IMR-90 (cell line): ENCODE results near the gene SLC24A3. TPM values are rescaled to one million over a fixed set of nuclear protein-coding genes. Genes with fewer than 3 reads are reported as not detected.

Source experiments
- ATAC-seq: fragments of 200-7000 bp; cut with Tn5 transposase; 2 replicates; pipeline ENCODE4 v1.9.1; 2020; ENCODE audit warnings: low read depth, mild to moderate bottlenecking, moderate library complexity
- BruUV-seq: library from RNA; stranded (reverse); fragments of 400-500 nt; replicated peaks from 2 replicates; lab custom pipeline; 2021; lab: Mats Ljungman, UMichigan
- CTCF ChIA-PET: fragments of 300-600 bp; formaldehyde crosslinking; extraction: SDS; loops from one replicate; lab custom pipeline; 2021; ENCODE audit warnings: antibody characterized with exemption; lab: Yijun Ruan, JAX
- POLR2A ChIA-PET: fragments of 300-600 bp; sonication (Branson Sonifier 250); formaldehyde crosslinking; loops from one replicate; lab custom pipeline; 2022; ENCODE audit warnings: antibody characterized with exemption; ENCODE audit not compliant: unreplicated experiment; lab: Charles Lee
- DNase-seq: peaks from one replicate; pipeline ENCODE4 v3.0.0; 2013
- H2AFZ ChIP-seq: replicated peaks from 2 replicates; pipeline ENCODE3; 2013; ENCODE audit warnings: low read length, mild to moderate bottlenecking; ENCODE audit not compliant: poor library complexity
- H2AK5ac ChIP-seq: 2 replicates; pipeline ENCODE4 v1.6.1; 2013; ENCODE audit warnings: low read depth, low read length, inconsistent platforms
- H2AK9ac ChIP-seq: replicated peaks from 2 replicates; pipeline ENCODE3; 2013; ENCODE audit warnings: mild to moderate bottlenecking, low read depth, low read length, moderate library complexity; ENCODE audit not compliant: poor library complexity
- H2BK120ac ChIP-seq: 2 replicates; pipeline ENCODE4 v1.6.1; 2013; ENCODE audit warnings: low read depth, low read length, inconsistent platforms
- H2BK15ac ChIP-seq: 3 replicates; pipeline ENCODE4 v1.6.1; 2013; ENCODE audit warnings: low read depth, low read length, inconsistent platforms
- H2BK20ac ChIP-seq: 2 replicates; pipeline ENCODE4 v1.6.1; 2013; ENCODE audit warnings: low read depth, mild to moderate bottlenecking, inconsistent platforms, low read length, moderate library complexity
- H2BK5ac ChIP-seq: 2 replicates; pipeline ENCODE4 v1.6.1; 2013; ENCODE audit warnings: mild to moderate bottlenecking, low read depth, low read length, inconsistent platforms; ENCODE audit not compliant: poor library complexity, severe bottlenecking
- H3K14ac ChIP-seq: replicated peaks from 2 replicates; pipeline ENCODE4 v1.6.1; 2013; ENCODE audit warnings: low read depth, low read length, inconsistent platforms
- H3K18ac ChIP-seq: 2 replicates; pipeline ENCODE4 v1.6.1; 2013; ENCODE audit warnings: low read depth, low read length, control low read depth
- H3K23ac ChIP-seq: 2 replicates; pipeline ENCODE4 v1.6.1; 2013; ENCODE audit warnings: low read depth, low read length, inconsistent platforms
- H3K27ac ChIP-seq: 2 replicates; pipeline ENCODE4 v1.5.1; 2013; ENCODE audit warnings: mild to moderate bottlenecking, control low read depth, low read length; ENCODE audit not compliant: insufficient read depth
- H3K27me3 ChIP-seq: 2 replicates; pipeline ENCODE4 v1.6.1; 2013; ENCODE audit warnings: low read length; ENCODE audit not compliant: control insufficient read depth, insufficient read depth
- H3K36me3 ChIP-seq: 2 replicates; pipeline ENCODE4 v1.6.1; 2013; ENCODE audit warnings: low read length, mixed read lengths; ENCODE audit not compliant: control insufficient read depth, insufficient read depth
- H3K4ac ChIP-seq: 2 replicates; pipeline ENCODE4 v1.6.1; 2013; ENCODE audit warnings: low read depth, low read length, inconsistent platforms
- H3K4me1 ChIP-seq: 2 replicates; pipeline ENCODE4 v1.6.1; 2013; ENCODE audit warnings: low read length, mixed read lengths; ENCODE audit not compliant: control insufficient read depth, insufficient read depth
- H3K4me2 ChIP-seq: 2 replicates; pipeline ENCODE4 v1.6.1; 2013; ENCODE audit warnings: low read depth, mild to moderate bottlenecking, control low read depth, low read length, moderate library complexity
- H3K4me3 ChIP-seq: 2 replicates; pipeline ENCODE4 v1.5.1; 2013; ENCODE audit warnings: low read depth, mild to moderate bottlenecking, control low read depth, low read length, moderate library complexity; ENCODE audit not compliant: insufficient read depth
- H3K56ac ChIP-seq: 2 replicates; pipeline ENCODE4 v1.6.1; 2013; ENCODE audit warnings: low read length, inconsistent platforms; ENCODE audit not compliant: insufficient read depth; ENCODE audit errors: extremely low read depth
- H3K79me1 ChIP-seq, 2 experiments: 2 replicates each; pipeline ENCODE4 v1.6.1; 2013; ENCODE audit warnings: low read length in 2 of 2, inconsistent platforms in 1 of 2, low read depth in 1 of 2
- H3K9ac ChIP-seq: 2 replicates; pipeline ENCODE4 v1.6.1; 2013; ENCODE audit warnings: low read depth, low read length, control low read depth
- H3K9me1 ChIP-seq: 2 replicates; pipeline ENCODE4 v1.6.1; 2013; ENCODE audit warnings: low read length, inconsistent platforms; ENCODE audit not compliant: insufficient read depth
- H3K9me3 ChIP-seq: 2 replicates; pipeline ENCODE4 v1.6.1; 2013; ENCODE audit warnings: low read length; ENCODE audit not compliant: control insufficient read depth, insufficient read depth
- H4K20me1 ChIP-seq: 2 replicates; pipeline ENCODE4 v1.6.1; 2013; ENCODE audit warnings: low read length, inconsistent platforms; ENCODE audit not compliant: insufficient read depth
- H4K5ac ChIP-seq: 2 replicates; pipeline ENCODE4 v1.6.1; 2013; ENCODE audit warnings: mild to moderate bottlenecking, low read depth, low read length, control low read depth
- H4K8ac ChIP-seq, 2 experiments: 2 replicates each; pipeline ENCODE4 v1.6.1; 2013; ENCODE audit warnings: low read depth in 2 of 2, low read length in 2 of 2, control low read depth in 1 of 2, inconsistent platforms in 1 of 2
- H4K91ac ChIP-seq: 2 replicates; pipeline ENCODE4 v1.6.1; 2013; ENCODE audit warnings: low read depth, low read length, inconsistent platforms; ENCODE audit not compliant: insufficient read depth
- BHLHE40 ChIP-seq: fragments of 150-350 bp; IDR thresholded peaks from 2 replicates; pipeline ENCODE4 v1.6.1; 2016; ENCODE audit warnings: mild to moderate bottlenecking, low read depth, low read length
- CHD1 ChIP-seq: IDR thresholded peaks from 2 replicates; pipeline ENCODE4 v1.6.1; 2012; ENCODE audit warnings: low read depth, low read length, improper control_type of control experiment
- CTCF ChIP-seq: conservative IDR thresholded peaks from 2 replicates; pipeline ENCODE4 v1.5.1; 2012; ENCODE audit warnings: mild to moderate bottlenecking, low read depth, low read length, improper control_type of control experiment
- FOS ChIP-seq: fragments of 150-350 bp; IDR thresholded peaks from 2 replicates; pipeline ENCODE4 v1.6.1; 2016; ENCODE audit warnings: low read depth, low read length
- MAFK ChIP-seq: IDR thresholded peaks from 2 replicates; pipeline ENCODE4 v1.6.1; 2012; ENCODE audit warnings: low read depth, low read length, improper control_type of control experiment
- MXI1 ChIP-seq: IDR thresholded peaks from 2 replicates; pipeline ENCODE4 v1.6.1; 2012; ENCODE audit warnings: low read depth, mild to moderate bottlenecking, low read length, moderate library complexity, borderline replicate concordance
- POLR2A ChIP-seq: IDR thresholded peaks from 2 replicates; pipeline ENCODE4 v1.6.1; 2012; ENCODE audit warnings: mild to moderate bottlenecking, low read depth, low read length
- RAD21 ChIP-seq: IDR thresholded peaks from 2 replicates; pipeline ENCODE4 v1.6.1; 2012; ENCODE audit warnings: low read length, improper control_type of control experiment
- RCOR1 ChIP-seq: IDR thresholded peaks from 2 replicates; pipeline ENCODE4 v1.6.1; 2012; ENCODE audit warnings: mild to moderate bottlenecking, low read length, improper control_type of control experiment; ENCODE audit not compliant: insufficient replicate concordance
- RFX5 ChIP-seq: IDR thresholded peaks from 2 replicates; pipeline ENCODE4 v1.8.0; 2012; ENCODE audit warnings: low read depth, mild to moderate bottlenecking, low read length, moderate library complexity
- SMC3 ChIP-seq: fragments of 150-350 bp; IDR thresholded peaks from 2 replicates; pipeline ENCODE4 v1.6.1; 2016; ENCODE audit warnings: low read depth, mild to moderate bottlenecking, antibody characterized with exemption, low read length, moderate library complexity
- USF2 ChIP-seq: fragments of 150-350 bp; IDR thresholded peaks from 2 replicates; pipeline ENCODE4 v1.6.1; 2017; ENCODE audit warnings: mild to moderate bottlenecking, antibody characterized with exemption, low read length, low read depth
- WGBS, 2 experiments: methylation state at CpG; one replicate each; pipeline versions ENCODE4 v1.1.5 to v1.1.7; 2013; ENCODE audit warnings: missing lambda C conversion rate in 2 of 2; ENCODE audit not compliant: insufficient read length in 1 of 2; ENCODE audit errors: extremely low coverage in 2 of 2; 5-methylcytosine and 5-hydroxymethylcytosine counted together
- dilution Hi-C: fragments of 300-500 bp; cut with HindIII; formaldehyde crosslinking; loops from one replicate; pipeline ENCODE4 v1.14.3; 2018; ENCODE audit warnings: low sequenced_read_pairs; ENCODE audit not compliant: unreplicated experiment
- in situ Hi-C: fragments of 300-500 bp; cut with MboI; formaldehyde crosslinking; loops from 3 replicates; pipeline ENCODE4 v1.14.3; 2019; ENCODE audit warnings: low sequenced_read_pairs, inconsistent platforms, mixed read lengths
- intact Hi-C: fragments of 100-400 bp; cut with micrococcal nuclease; formaldehyde crosslinking; loops from 2 replicates; pipeline ENCODE4 v1.10.0; 2022
- polyA plus RNA-seq, 3 experiments: library from polyadenylated mRNA; depleted of rRNA; stranded (reverse); fragments of >200 nt; gene quantifications; 2 replicates each; pipeline ENCODE4 v1.2.3, GENCODE V29; 2012; ENCODE audit warnings: low replicate concordance in 1 of 3
- total RNA-seq: library from RNA; depleted of rRNA; stranded (reverse); fragments of >200 nt; gene quantifications from 2 replicates; pipeline ENCODE4 v1.2.3, GENCODE V29; 2012

SLC24A3 gene
- total and polyA plus RNA-seq, 2 of the 4 experiments (the other 2 are of a cell fraction): not detected

DNA sequence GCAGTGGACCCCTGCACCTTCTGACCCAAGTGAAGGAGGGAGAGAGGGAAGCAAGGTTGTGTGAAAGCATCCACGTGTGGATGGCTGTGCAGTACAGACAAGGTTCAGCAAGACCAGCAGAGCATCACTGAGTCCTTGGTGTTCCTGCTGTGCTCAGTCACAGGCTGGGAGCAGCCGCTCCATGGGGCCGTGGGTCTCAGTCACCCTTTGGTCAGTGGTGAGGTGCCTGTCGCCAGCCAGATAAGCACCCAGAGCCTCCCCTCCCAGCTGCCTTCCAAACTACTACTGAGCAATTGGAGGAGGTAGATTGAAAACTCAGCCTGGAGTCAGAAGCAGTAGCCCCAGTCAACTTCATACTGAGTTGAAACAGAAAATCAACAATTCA is 218.9 kb downstream of the SLC24A3 start:
- no peak overlapping the region for H3K56ac ChIP-seq
- no peak overlapping the region for H3K4ac ChIP-seq
- no peaks in the 10 kb centered on the region for H3K4me1 ChIP-seq
- H3K9ac ChIP-seq: no peak overlapping the region
- no peak overlapping the region for H2BK120ac ChIP-seq
- H2BK20ac ChIP-seq: no peak overlapping the region
- no peaks in the 10 kb centered on the region for H3K9me1 ChIP-seq
- POLR2A ChIA-PET: no interaction called here
- H2AK9ac ChIP-seq: no peak overlapping the region
- no peak overlapping the region for H2AK5ac ChIP-seq
- H3K36me3 ChIP-seq: no peaks in the 10 kb centered on the region
- H3K27me3 ChIP-seq: no peaks in the 10 kb centered on the region
- no peak overlapping the region for H2BK5ac ChIP-seq
- no peak overlapping the region for H3K4me3 ChIP-seq
- no peak overlapping the region for H3K27ac ChIP-seq
- no TSS peak for BruUV-seq
- no peak overlapping the region for H4K5ac ChIP-seq
- no peak overlapping the region for H3K23ac ChIP-seq
- no peak overlapping the region for H3K4me2 ChIP-seq
- intact Hi-C loops: no loop called here
- H4K20me1 ChIP-seq: no peaks in the 10 kb centered on the region
- DNase-seq (no peak), ATAC-seq (no peak)
- no peak overlapping the region for H3K14ac ChIP-seq
- no peak overlapping the region for H4K91ac ChIP-seq
- H3K9me3 ChIP-seq: no peaks in the 10 kb centered on the region
- H3K79me1 ChIP-seq: no peaks in the 10 kb centered on the region
- dilution Hi-C loops: no loop called here
- H4K8ac ChIP-seq: no peak overlapping the region
- TF ChIP-seq MXI1 (no peak), CTCF (no peak), RAD21 (no peak), RFX5 (no peak), POLR2A (no peak), FOS (no peak), BHLHE40 (no peak), MAFK (no peak), USF2 (no peak), SMC3 (no peak), RCOR1 (no peak), CHD1 (no peak)
- no peak overlapping the region for H3K18ac ChIP-seq
- H2AFZ ChIP-seq: no peak overlapping the region
- 17% methylated on average over 1 of the region's 4 CpGs; no CpG with 5 or more reads in 1 of the 2 experiments for WGBS, 2 experiments
- CTCF ChIA-PET: no interaction called here
- no peak overlapping the region for H2BK15ac ChIP-seq
- in situ Hi-C loops: no loop called here
